Activated naive CD8-positive, alpha-beta T cell (primary cell): ENCODE results near the gene FCN2.
"Not testable (repeated sequence)": the region's sequence is repeated elsewhere in the genome, so short reads cannot be mapped to it uniquely, and the experiment has no call there.

Experiments
- H3K27ac Mint-ChIP-seq: one replicate; pipeline ENCODE4 v1.8.0; 2021; ENCODE audit warnings: mixed read lengths
- H3K27me3 Mint-ChIP-seq: one replicate; pipeline ENCODE4 v1.8.0; 2021; ENCODE audit warnings: mixed read lengths
- H3K36me3 Mint-ChIP-seq: one replicate; pipeline ENCODE4 v1.8.0; 2021; ENCODE audit warnings: mixed read lengths
- H3K4me1 Mint-ChIP-seq: one replicate; pipeline ENCODE4 v1.8.0; 2021; ENCODE audit warnings: low read depth, mixed read lengths
- H3K4me3 Mint-ChIP-seq: one replicate; pipeline ENCODE4 v1.8.0; 2021; ENCODE audit warnings: mild to moderate bottlenecking, mixed read lengths
- H3K9me3 Mint-ChIP-seq: one replicate; pipeline ENCODE4 v1.8.0; 2021; ENCODE audit warnings: low read depth, mixed read lengths

The FCN2 gene

DNA sequence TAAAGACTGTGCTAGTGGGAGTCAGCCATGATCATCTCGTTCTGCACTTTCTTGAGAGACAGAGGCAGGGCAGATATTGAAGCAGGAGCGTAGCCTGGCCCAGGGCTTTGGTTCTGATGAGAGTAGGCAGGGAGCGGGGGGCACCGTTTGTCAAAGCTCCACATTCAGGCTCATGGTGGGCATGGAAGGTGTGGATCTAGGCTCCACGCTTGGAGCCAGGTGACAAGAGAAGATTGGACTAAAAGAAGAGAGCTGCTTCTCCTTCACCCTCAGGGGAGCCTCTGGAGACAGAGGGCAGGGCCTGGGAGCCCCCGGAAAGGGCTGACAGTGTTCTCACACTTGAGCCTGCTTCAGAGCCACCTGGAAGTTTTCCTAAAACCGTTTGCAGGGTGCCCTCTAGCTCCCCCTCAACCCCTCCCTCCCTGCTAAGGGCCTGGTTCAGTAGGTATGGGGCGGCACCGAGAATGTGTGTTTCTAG is 24.7 kb upstream of the FCN2 start:
- Mint-ChIP-seq H3K4me1 (no peaks in the 10 kb centered on the region), H3K4me3 (no peak overlapping the region), H3K27ac (no peak overlapping the region), H3K27me3 (peaks cover 1% of the 10 kb centered on the region), H3K36me3 (no peaks in the 10 kb centered on the region), H3K9me3 (no peaks in the 10 kb centered on the region)

- H3K27me3 Mint-ChIP-seq, H3K4me3 Mint-ChIP-seq, H3K9me3 Mint-ChIP-seq, H3K27ac Mint-ChIP-seq, H3K36me3 Mint-ChIP-seq, H3K4me1 Mint-ChIP-seq: not testable (repeated sequence)
Observed at GRCh38 chr9:134857451-134857850, 23.2 kb upstream of the FCN2 start.

- no peaks in the 10 kb centered on the region for H3K9me3 Mint-ChIP-seq
- H3K4me1 Mint-ChIP-seq = no peaks in the 10 kb centered on the region
- no peak overlapping the region for H3K4me3 Mint-ChIP-seq
- peak overlapping the region; percentile 5 for H3K27ac Mint-ChIP-seq
- no peaks in the 10 kb centered on the region for H3K36me3 Mint-ChIP-seq
- H3K27me3 Mint-ChIP-seq = peaks cover 1% of the 10 kb centered on the region
Observed at GRCh38 chr9:134858051-134858841, 22.4 kb upstream of the FCN2 start.

DNA sequence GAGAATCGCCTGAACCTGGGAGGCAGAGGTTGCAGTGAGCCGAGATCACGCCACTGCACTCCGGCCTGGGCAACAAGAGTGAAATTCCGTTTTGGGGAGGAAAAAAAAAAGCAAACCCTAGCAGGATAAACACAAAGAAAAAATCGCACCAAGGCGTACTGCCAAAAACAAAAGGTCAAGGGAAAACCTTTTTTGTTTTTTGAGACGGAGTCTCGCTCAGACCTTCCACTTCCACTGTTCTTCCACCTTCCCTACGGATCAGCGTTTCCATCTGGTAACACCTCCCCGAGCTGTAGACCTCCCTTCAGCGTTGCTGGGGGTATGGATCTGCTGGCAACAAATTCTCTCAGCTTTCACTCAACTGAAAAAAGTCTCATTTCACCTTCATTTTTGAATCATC is 20.1 kb upstream of the FCN2 start:
- no peaks in the 10 kb centered on the region for H3K9me3 Mint-ChIP-seq
- H3K27me3 Mint-ChIP-seq = peaks cover 1% of the 10 kb centered on the region
- no peak overlapping the region for H3K27ac Mint-ChIP-seq
- H3K36me3 Mint-ChIP-seq = no peaks in the 10 kb centered on the region
- H3K4me1 Mint-ChIP-seq = no peaks in the 10 kb centered on the region
- no peak overlapping the region for H3K4me3 Mint-ChIP-seq

DNA sequence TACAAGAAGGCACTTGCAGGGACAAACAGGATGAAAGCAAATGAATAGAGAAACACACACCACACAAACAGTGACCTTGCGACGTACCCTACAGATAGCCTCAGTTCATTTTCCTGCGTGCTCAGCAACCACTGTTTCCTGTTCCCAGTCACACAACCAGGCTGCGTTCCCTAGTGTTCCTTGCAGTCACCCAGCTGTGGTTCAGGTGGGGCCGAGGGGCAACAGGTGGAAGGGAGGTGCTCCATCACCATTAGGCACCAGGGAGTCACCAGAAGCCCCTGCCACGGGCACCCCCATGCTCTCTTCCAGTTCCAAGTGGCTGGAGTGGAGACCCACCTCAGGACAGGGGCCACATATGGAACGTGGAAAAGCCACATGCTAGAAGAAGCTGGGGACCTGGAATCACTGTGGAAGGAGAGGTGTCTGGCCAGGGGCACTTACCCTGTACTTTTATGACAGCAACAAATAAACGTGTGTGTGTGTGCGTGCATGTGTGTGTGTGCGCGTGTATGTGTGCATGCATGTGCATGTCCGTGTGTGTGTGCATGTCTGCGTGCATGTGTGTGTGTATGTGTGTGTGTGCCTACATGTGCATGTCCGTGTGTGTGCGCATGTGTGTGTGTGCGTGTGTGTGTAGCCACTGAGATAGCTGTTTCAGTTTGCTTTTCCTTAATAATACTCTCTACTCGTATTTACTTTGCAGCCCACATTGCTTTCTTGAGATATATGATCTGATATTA is 18.8 kb upstream of the FCN2 start:
- Mint-ChIP-seq H3K4me1 (no peaks in the 10 kb centered on the region), H3K9me3 (no peaks in the 10 kb centered on the region), H3K27ac (no peak overlapping the region), H3K27me3 (peaks cover 1% of the 10 kb centered on the region), H3K36me3 (no peaks in the 10 kb centered on the region), H3K4me3 (no peak overlapping the region)

- H3K36me3 Mint-ChIP-seq = no peaks in the 10 kb centered on the region
- no peaks in the 10 kb centered on the region for H3K9me3 Mint-ChIP-seq
- H3K4me3 Mint-ChIP-seq = no peak overlapping the region
- no peaks in the 10 kb centered on the region for H3K4me1 Mint-ChIP-seq
- H3K27me3 Mint-ChIP-seq = no peaks in the 10 kb centered on the region
- no peak overlapping the region for H3K27ac Mint-ChIP-seq
Observed at GRCh38 chr9:134863306-134863902, 17.2 kb upstream of the FCN2 start.

DNA sequence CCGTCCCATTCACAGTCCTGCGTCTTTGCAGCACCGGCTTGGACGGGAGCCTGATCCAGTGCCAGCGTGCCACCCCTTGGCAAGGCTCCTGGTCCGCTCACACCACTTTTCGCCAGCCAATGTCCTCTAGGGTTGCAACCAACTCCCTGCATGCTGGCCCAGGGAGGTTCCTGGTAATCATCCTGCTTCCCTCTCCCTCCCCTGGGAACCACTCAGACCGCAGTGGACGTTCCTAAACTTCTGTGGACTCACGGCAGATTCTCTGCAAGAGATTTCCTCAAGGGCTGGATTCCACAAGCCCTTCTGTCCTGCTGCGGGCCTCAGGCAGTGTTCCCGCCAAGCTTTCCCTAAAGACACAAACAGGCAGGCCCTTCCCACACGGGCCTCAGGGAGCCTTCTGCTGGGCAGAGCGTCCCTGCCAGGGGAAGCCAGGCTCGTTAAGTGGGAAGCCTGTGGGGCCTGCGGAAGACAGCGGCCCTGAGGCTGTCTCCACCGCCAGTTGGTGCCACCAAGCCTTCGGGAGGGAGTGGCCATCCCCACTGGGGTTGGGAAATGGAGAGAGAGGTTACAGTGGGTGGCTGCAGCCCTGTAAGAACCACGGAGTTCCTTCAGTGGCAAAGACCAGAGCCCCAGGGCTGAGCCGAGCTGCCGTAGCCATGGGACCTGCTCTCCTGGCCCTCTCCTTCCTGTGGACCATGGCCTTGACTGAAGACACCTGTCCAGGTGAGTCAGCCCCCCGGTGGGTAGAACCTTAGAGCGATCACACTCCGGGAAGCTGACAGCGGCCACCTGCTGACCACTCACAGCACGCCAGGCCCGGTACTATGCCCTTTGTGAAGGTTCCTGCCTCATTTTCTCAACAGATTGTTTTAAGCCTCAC is 16.4 kb upstream of the FCN2 start:
- Mint-ChIP-seq H3K36me3 (no peaks in the 10 kb centered on the region), H3K27ac (no peak overlapping the region), H3K9me3 (no peaks in the 10 kb centered on the region), H3K27me3 (no peaks in the 10 kb centered on the region), H3K4me1 (no peaks in the 10 kb centered on the region), H3K4me3 (no peak overlapping the region)

- no peaks in the 10 kb centered on the region for H3K9me3 Mint-ChIP-seq
- H3K4me1 Mint-ChIP-seq = no peaks in the 10 kb centered on the region
- no peaks in the 10 kb centered on the region for H3K36me3 Mint-ChIP-seq
- no peaks in the 10 kb centered on the region for H3K27me3 Mint-ChIP-seq
- H3K27ac Mint-ChIP-seq = no peak overlapping the region
- no peak overlapping the region for H3K4me3 Mint-ChIP-seq
Observed at GRCh38 chr9:134864821-134865190, 15.8 kb upstream of the FCN2 start.

DNA sequence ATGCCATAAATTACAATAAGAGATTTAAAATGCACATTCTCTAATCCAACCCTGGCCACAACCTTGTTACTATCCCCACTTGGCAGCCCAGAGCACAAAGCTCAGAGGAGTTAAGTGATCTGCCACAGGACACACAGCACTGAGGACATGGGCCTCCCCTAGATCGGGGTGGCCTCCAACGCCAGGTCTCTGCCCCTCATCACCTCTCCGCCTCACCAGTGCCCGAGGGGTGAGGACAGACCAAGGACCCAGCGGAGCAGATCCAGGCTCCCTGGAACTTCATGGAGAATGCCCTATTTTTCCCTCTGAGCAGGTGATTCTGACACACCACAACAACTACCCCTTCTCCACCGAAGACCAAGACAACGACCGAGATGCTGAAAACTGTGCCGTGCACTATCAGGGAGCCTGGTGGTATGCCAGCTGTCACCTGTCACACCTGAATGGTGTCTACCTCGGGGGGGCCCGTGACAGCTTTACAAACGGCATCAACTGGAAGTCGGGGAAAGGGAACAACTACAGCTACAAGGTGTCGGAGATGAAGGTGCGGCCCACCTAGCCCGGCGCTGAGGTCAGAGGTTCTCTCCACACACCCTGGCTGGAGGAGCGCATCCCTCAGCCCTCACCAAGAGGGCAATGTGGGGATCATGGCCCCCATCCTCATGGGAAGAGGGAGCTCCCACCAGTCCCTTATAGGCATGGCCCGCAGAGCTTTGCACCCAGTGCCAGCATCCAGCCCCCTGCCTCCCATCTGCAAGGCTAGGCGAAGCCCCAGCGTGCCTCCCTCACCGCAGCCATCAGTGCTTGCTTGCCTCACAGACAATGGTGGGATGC is 12.5 kb upstream of the FCN2 start:
- no peaks in the 10 kb centered on the region for H3K27me3 Mint-ChIP-seq
- no peaks in the 10 kb centered on the region for H3K4me1 Mint-ChIP-seq
- H3K27ac Mint-ChIP-seq = no peak overlapping the region
- H3K9me3 Mint-ChIP-seq = no peaks in the 10 kb centered on the region
- no peaks in the 10 kb centered on the region for H3K36me3 Mint-ChIP-seq
- H3K4me3 Mint-ChIP-seq = no peak overlapping the region

DNA sequence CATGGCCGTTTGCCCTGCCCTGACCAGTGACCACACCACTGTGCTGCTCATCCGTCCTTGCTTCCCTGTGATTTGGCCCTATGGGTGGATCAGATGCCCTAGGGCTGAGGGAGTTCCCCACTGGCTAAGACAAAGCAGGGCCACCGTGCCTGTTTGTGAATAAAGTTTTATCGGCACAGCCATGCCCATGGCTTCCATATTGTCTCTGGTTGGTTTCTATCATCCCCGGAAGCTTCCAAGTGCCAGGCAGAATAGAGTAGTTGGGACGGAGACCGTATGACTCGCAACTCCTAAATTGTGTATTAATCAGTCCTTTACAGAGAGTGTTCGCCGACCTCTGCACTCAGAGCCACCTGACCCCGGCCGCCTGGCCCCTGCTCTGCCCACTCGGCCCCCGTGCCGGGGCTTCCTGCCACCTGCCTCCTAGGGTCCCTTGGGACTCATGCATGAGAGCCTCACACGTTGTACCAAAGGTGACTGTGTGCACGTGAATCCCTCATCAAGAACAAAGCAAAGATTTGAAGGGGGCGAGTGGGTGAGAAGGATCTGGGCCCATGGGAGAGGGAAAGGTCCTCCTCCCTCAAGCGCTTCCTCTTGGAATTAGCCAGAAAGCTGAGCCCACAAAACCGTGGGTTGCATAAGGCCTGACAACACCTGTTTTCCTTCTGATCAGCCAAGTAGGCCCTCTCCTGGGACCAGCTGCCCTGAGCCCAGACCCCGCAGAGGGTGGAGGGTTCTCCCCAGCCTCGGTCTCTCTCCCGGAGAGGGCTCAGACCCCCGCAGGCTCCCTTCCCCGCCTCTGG is 11.7 kb upstream of the FCN2 start:
- no peak overlapping the region for H3K27ac Mint-ChIP-seq
- H3K27me3 Mint-ChIP-seq = no peaks in the 10 kb centered on the region
- H3K4me1 Mint-ChIP-seq = no peaks in the 10 kb centered on the region
- H3K36me3 Mint-ChIP-seq = no peaks in the 10 kb centered on the region
- no peak overlapping the region for H3K4me3 Mint-ChIP-seq
- H3K9me3 Mint-ChIP-seq = no peaks in the 10 kb centered on the region

GRCh38 chr9:134869554-134870300 is 10.9 kb upstream of the FCN2 start:
- H3K4me1 Mint-ChIP-seq = no peaks in the 10 kb centered on the region
- H3K36me3 Mint-ChIP-seq = no peaks in the 10 kb centered on the region
- peaks cover 2% of the 10 kb centered on the region for H3K27me3 Mint-ChIP-seq

DNA sequence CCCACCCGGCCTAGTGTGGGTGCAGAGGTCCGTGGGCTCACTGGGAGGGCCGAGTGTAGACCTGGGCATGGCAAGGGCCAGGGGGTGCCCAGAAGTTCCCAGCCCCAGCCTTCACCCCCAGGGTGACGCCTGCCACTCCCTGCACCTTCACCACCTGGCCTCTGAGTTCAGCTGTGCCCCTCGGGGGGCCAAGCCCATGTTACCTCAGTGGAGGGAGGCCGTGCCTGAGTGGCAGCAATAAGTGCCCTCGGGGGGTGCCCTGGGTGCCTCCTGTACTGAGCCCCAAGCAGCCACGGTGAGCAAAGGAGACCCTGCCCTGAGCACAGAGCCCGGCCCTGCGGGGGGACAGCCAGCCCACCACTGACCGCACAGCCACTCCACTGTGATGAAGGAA is 10.3 kb upstream of the FCN2 start:
- no peaks in the 10 kb centered on the region for H3K9me3 Mint-ChIP-seq
- no peak overlapping the region for H3K4me3 Mint-ChIP-seq
- peaks cover 2% of the 10 kb centered on the region for H3K27me3 Mint-ChIP-seq
- H3K36me3 Mint-ChIP-seq = no peaks in the 10 kb centered on the region
- H3K4me1 Mint-ChIP-seq = no peaks in the 10 kb centered on the region
- no peak overlapping the region for H3K27ac Mint-ChIP-seq

More at GRCh38 chr9:134869554-134870300, 10.9 kb upstream of the FCN2 start:
- Mint-ChIP-seq H3K27ac (no peak overlapping the region), H3K9me3 (no peaks in the 10 kb centered on the region), H3K4me3 (no peak overlapping the region)
